Measurements from ENCODE around the gene WDFY4. TPM values are rescaled to one million over a fixed set of nuclear protein-coding genes. Genes with fewer than 3 reads are reported as not detected.

The WDFY4 gene
- total and polyA plus RNA-seq, 2 of the 4 experiments (the other 2 are of a cell fraction) = not detected

DNA sequence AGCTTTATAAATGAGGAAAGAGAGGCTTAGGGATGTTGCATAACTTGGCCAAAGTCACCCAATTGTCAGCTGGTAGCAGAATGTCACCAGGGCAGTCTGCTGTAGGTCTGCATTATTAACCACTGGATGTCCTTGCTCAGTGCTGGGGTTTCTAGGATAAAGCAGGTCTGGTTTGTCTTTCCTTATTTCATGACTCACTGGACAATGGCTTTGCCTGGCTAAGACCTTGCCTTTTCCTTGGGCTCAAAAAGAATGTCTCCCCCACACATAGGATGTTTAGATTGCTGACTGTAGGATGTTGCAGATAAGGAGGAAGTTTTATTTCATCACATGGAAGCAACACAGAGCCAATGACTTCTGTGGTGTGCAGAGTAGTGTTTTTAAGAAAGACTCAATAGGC, 29.4 kb downstream of the WDFY4 start:
- dilution Hi-C loops (cut with HindIII; ENCODE audit: low sequenced_read_pairs, unreplicated experiment) (no loop called here), intact Hi-C loops (cut with micrococcal nuclease) (no loop called here), in situ Hi-C loops (cut with MboI; ENCODE audit: low sequenced_read_pairs) (no loop called here)
- no peak overlapping the region for H2AFZ ChIP-seq (replicated peaks; ENCODE audit: low read length, poor library complexity)
- no peak overlapping the region for H3K9ac ChIP-seq (ENCODE audit: low read depth, low read length)
- TF ChIP-seq RAD21 (IDR thresholded peaks at IDR 0.05; ENCODE audit: low read length) = no peak
- TF ChIP-seq RFX5 (IDR thresholded peaks at IDR 0.05; ENCODE audit: low read depth, low read length) = no peak
- TF ChIP-seq FOS (IDR thresholded peaks at IDR 0.05; ENCODE audit: low read depth, low read length) = no peak
- TF ChIP-seq, protein P1, sequence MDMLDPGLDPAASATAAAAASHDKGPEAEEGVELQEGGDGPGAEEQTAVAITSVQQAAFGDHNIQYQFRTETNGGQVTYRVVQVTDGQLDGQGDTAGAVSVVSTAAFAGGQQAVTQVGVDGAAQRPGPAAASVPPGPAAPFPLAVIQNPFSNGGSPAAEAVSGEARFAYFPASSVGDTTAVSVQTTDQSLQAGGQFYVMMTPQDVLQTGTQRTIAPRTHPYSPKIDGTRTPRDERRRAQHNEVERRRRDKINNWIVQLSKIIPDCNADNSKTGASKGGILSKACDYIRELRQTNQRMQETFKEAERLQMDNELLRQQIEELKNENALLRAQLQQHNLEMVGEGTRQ (IDR thresholded peaks at IDR 0.05; ENCODE audit: low read depth, low read length) = no peak
- H2AK5ac ChIP-seq (ENCODE audit: low read depth, low read length) = no peak overlapping the region
- H3K4me2 ChIP-seq (ENCODE audit: low read depth, low read length) = no peak overlapping the region
- ChIA-PET CTCF (no interaction called here), POLR2A (ENCODE audit: unreplicated experiment) (no interaction called here)
- H4K91ac ChIP-seq (ENCODE audit: insufficient read depth, low read depth, low read length) = no peak overlapping the region
- H2BK120ac ChIP-seq (ENCODE audit: low read depth, low read length) = no peak overlapping the region
- no peak for DNase-seq
- BruUV-seq (replicated peaks) = no TSS peak
- no peak overlapping the region for H3K4me3 ChIP-seq (ENCODE audit: insufficient read depth, low read depth, low read length)
- H3K4me1 ChIP-seq (ENCODE audit: control insufficient read depth, insufficient read depth, low read length) = no peaks in the 10 kb centered on the region
- no peak overlapping the region for H2BK15ac ChIP-seq (ENCODE audit: low read depth, low read length)
- H2BK20ac ChIP-seq (ENCODE audit: low read depth, low read length) = no peak overlapping the region
- H3K14ac ChIP-seq (replicated peaks; ENCODE audit: low read depth, low read length) = no peak overlapping the region
- no peak overlapping the region for H3K4ac ChIP-seq (ENCODE audit: low read depth, low read length)
- H4K5ac ChIP-seq (ENCODE audit: low read depth, low read length) = no peak overlapping the region
- no peak overlapping the region for H4K8ac ChIP-seq (ENCODE audit: low read depth in 2 of 2, low read length in 2 of 2)
- no peak overlapping the region for H3K23ac ChIP-seq (ENCODE audit: low read depth, low read length)
- no peak for ATAC-seq (ENCODE audit: low read depth)
- peaks cover 11% of the 10 kb centered on the region for H3K27me3 ChIP-seq (ENCODE audit: control insufficient read depth, insufficient read depth, low read length)
- H3K56ac ChIP-seq (ENCODE audit: extremely low read depth, insufficient read depth, low read length) = no peak overlapping the region
- H4K20me1 ChIP-seq (ENCODE audit: insufficient read depth, low read length) = no peaks in the 10 kb centered on the region
- H2BK5ac ChIP-seq (ENCODE audit: low read depth, low read length, poor library complexity, severe bottlenecking) = no peak overlapping the region
- H3K36me3 ChIP-seq (ENCODE audit: control insufficient read depth, insufficient read depth, low read length) = no peaks in the 10 kb centered on the region
- no peak overlapping the region for H2AK9ac ChIP-seq (replicated peaks; ENCODE audit: low read depth, low read length, poor library complexity)
- no peaks in the 10 kb centered on the region for H3K9me1 ChIP-seq (ENCODE audit: insufficient read depth, low read length)
- no peak overlapping the region for H3K27ac ChIP-seq (ENCODE audit: insufficient read depth, low read length)
- H3K9me3 ChIP-seq (ENCODE audit: control insufficient read depth, insufficient read depth, low read length) = no peaks in the 10 kb centered on the region
- H3K79me1 ChIP-seq (ENCODE audit: low read depth in 1 of 2, low read length in 2 of 2) = no peaks in the 10 kb centered on the region
- no peak overlapping the region for H3K18ac ChIP-seq (ENCODE audit: low read depth, low read length)

Data from IMR-90 (cell line).